Gastroesophageal sphincter (tissue), 3 donors: ENCODE results near the gene FIGNL1.

Experiments used
- CTCF ChIP-seq, 4 experiments: fragments of 200-600 bp in 2 of 4; fragments of 450-650 bp in 2 of 4; sonication (generic) in 1 of 4; IDR thresholded peaks; one replicate each; pipeline ENCODE4 v1.5.1; 2017 to 2019; ENCODE audit warnings: antibody characterized with exemption in 4 of 4, mild to moderate bottlenecking in 2 of 4, moderate library complexity in 2 of 4
- EP300 ChIP-seq: sonication (generic); formaldehyde crosslinking; IDR thresholded peaks from one replicate; pipeline ENCODE4 v1.6.1; 2017; ENCODE audit warnings: antibody characterized with exemption, mild to moderate bottlenecking
- POLR2A ChIP-seq, 2 donors: fragments of 450-650 bp; IDR thresholded peaks; one replicate each; pipeline ENCODE4 v1.6.1; 2017; ENCODE audit warnings: antibody characterized with exemption in 2 of 2, mild to moderate bottlenecking in 2 of 2, moderate library complexity in 1 of 2

GRCh38 chr7:50456371-50457123 is 6.4 kb upstream of the FIGNL1 start:
- TF ChIP-seq EP300 (no peak), CTCF (IDR thresholded peaks at IDR 0.05) (no peak), POLR2A (IDR thresholded peaks at IDR 0.05) (no peak)
